ENCODE results near the gene DHRS9.

- TF ChIP-seq POLR2A (IDR thresholded peaks at IDR 0.05; ENCODE audit: extremely low read depth, insufficient read length) (no peak), CTCF (IDR thresholded peaks at IDR 0.05; ENCODE audit: low read depth, low read length) (no peak), MAX (IDR thresholded peaks at IDR 0.05; ENCODE audit: low read depth, low read length) (no peak), MYC (IDR thresholded peaks at IDR 0.05; ENCODE audit: low read depth, low read length) (no peak)
Observed at GRCh38 chr2:169105476-169105875, 36.1 kb downstream of the DHRS9 start.

Measured in NB4 (cell line).